ENCODE data around the gene ALDH16A1.

ALDH16A1 gene

DNA sequence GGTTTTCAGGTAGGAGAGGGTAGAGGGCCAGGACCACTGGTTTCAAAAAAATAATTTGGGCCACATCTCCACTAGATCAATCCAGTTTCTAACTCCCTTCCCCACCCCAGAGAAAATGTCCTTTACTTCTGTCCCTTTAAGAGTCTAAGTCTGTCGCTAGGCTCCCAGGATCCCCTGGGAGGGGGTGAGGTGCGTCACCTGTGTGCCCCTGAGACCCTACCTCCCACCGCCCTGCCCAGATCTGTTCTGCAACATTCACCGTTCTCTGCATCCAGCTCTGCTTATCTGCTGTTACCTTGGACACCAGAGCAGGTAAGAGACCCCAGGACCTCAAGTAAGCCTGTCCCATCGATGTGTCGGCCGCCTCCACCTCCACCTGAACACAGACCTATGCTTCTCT lies 27.8 kb upstream of the ALDH16A1 start, which contains the start of gene GFY:
GFY (plus strand) TSS at position 211 of the 400 bp plus-strand sequence. CDS start 1,043 bp downstream, outside the sequence.
- Histone ChIP-seq H3K4me3 (ENCODE audit: low read length) (peak within 1 kb of the TSS; percentile 39), H3K4me1 (ENCODE audit: insufficient read depth, low read length) (peaks cover 24% of the 10 kb centered on the region; the same call in 1 of the 2 replicates), H3K9ac (ENCODE audit: low read depth, low read length) (no peak within 1 kb of the TSS), H3K27me3 (ENCODE audit: insufficient read depth, low read length) (peaks cover 88% of the 10 kb centered on the region), H3K9me3 (ENCODE audit: insufficient read depth, low read depth, low read length) (no peaks in the 10 kb centered on the region), H3K27ac (ENCODE audit: low read depth, low read length) (no peak within 1 kb of the TSS), H3K36me3 (ENCODE audit: insufficient read depth, low read length) (no peaks in the 10 kb centered on the region)
- WGBS: 34% methylated on average over 7 of the region's 7 CpGs

- H3K9me3 ChIP-seq (ENCODE audit: insufficient read depth, low read depth, low read length): no peaks in the 10 kb centered on the region
- peaks cover 18% of the 10 kb centered on the region; the same call in 1 of the 2 replicates for H3K4me1 ChIP-seq (ENCODE audit: insufficient read depth, low read length)
- WGBS: 3% methylated on average over 30 of the region's 30 CpGs
- H3K27ac ChIP-seq (ENCODE audit: low read depth, low read length): no peak overlapping the region
- peaks cover 91% of the 10 kb centered on the region for H3K27me3 ChIP-seq (ENCODE audit: insufficient read depth, low read length)
- H3K9ac ChIP-seq (ENCODE audit: low read depth, low read length): no peak overlapping the region
- peak overlapping the region; percentile 39 for H3K4me3 ChIP-seq (ENCODE audit: low read length)
- H3K36me3 ChIP-seq (ENCODE audit: insufficient read depth, low read length): no peaks in the 10 kb centered on the region
These were observed 27.0 kb upstream of the ALDH16A1 start for GRCh38 chr19:49425922-49426592.

- peaks cover 18% of the 10 kb centered on the region; the same call in 1 of the 2 replicates for H3K4me1 ChIP-seq (ENCODE audit: insufficient read depth, low read length)
- WGBS: 65% methylated on average over 12 of the region's 12 CpGs
- H3K27ac ChIP-seq (ENCODE audit: low read depth, low read length): no peak overlapping the region
- H3K9me3 ChIP-seq (ENCODE audit: insufficient read depth, low read depth, low read length): no peaks in the 10 kb centered on the region
- H3K27me3 ChIP-seq (ENCODE audit: insufficient read depth, low read length): peaks cover 91% of the 10 kb centered on the region
- H3K9ac ChIP-seq (ENCODE audit: low read depth, low read length): no peak overlapping the region
- H3K36me3 ChIP-seq (ENCODE audit: insufficient read depth, low read length): no peaks in the 10 kb centered on the region
- no peak overlapping the region for H3K4me3 ChIP-seq (ENCODE audit: low read length)
These were observed 25.7 kb upstream of the ALDH16A1 start for GRCh38 chr19:49427339-49427738.

DNA sequence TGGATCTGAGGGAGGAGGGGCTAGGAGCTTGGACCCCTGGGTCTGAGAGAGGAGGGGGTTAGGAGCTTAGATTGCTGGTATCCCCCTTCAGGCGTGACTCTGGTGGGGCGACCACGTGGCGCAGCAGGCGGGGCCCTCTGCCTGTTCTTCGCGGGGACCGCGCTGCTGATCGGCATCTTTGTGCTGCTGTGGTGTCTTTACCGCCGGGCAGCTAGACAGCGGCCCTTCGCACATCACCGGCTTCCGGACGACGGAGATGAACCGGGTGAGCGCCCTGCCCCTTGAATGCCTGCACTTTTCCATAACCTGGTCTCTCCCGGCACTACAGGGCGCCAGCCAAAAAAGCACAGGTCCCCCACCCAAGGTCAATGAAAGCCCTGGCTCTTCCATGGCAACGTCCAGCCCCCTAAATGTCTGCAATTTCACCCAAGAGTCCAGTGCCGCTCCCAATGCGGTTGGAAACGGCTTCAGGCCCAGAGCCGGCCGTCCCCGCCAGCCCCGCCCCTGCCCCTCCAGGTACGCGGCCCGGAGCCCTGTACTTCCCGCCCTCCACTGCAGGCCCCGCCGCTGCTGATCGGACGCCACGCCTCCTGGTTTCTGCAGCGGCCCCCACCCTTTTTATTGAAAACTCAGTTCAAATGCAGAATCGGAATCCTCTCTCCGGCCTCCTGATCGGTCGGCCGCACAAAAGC lies 25.0 kb upstream of the ALDH16A1 start:
- H3K4me1 ChIP-seq (ENCODE audit: insufficient read depth, low read length): peaks cover 18% of the 10 kb centered on the region; the same call in 1 of the 2 replicates
- peak overlapping the region; percentile 51; the same call in 1 of the 2 replicates for H3K9ac ChIP-seq (ENCODE audit: low read depth, low read length)
- WGBS: 1% methylated on average over 45 of the region's 45 CpGs
- no peaks in the 10 kb centered on the region for H3K9me3 ChIP-seq (ENCODE audit: insufficient read depth, low read depth, low read length)
- H3K4me3 ChIP-seq (ENCODE audit: low read length): peak overlapping the region; percentile 52
- H3K36me3 ChIP-seq (ENCODE audit: insufficient read depth, low read length): no peaks in the 10 kb centered on the region
- H3K27ac ChIP-seq (ENCODE audit: low read depth, low read length): no peak overlapping the region; the same call in 1 of the 2 replicates
- peaks cover 91% of the 10 kb centered on the region for H3K27me3 ChIP-seq (ENCODE audit: insufficient read depth, low read length)

DNA sequence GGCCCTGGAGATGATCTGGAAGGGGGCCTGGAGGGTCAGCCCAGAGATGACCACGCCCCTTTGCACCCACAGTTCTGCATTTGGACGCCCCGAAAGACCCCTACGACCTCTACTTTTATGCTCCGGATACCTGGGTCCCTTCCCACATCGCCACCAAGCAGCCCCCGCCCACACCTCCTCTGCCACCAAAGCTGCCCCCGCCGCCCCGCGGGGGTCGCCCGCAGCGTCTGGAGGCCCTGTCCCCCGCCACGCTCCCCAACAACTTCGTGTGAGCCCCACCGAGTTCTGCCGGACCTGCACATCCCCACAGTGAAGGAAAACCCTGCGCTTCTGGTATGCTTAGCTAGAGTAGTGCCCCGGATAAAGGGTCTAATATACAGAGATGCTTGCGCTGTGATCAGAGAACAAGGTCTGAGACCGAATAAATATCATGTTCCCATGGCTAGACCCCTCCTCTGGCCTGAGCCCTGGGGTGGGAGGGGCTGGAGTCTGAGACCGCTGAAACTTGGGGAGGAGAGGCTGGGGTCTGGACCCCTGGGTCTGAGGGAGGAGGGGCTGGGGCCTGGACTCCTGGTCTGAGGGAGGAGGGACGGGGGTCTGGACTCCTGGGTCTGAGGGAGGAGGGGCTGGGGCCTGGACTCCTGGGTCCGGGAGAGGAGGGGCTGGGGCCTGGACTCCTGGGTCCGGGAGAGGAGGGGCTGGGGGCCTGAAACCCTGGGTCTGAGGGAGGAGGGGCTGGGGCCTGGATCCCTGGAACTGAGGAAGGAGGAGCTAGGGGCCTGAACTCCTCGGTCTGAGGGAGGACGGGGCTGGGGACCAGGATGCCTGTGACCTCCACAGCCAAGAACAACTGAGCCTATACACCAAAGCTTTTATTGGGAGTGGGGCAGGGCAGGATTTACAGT lies 24.2 kb upstream of the ALDH16A1 start:
- H3K9ac ChIP-seq (ENCODE audit: low read depth, low read length): no peak overlapping the region
- H3K36me3 ChIP-seq (ENCODE audit: insufficient read depth, low read length): no peaks in the 10 kb centered on the region
- H3K27me3 ChIP-seq (ENCODE audit: insufficient read depth, low read length): peaks cover 91% of the 10 kb centered on the region
- peak overlapping the region; percentile 52 for H3K4me3 ChIP-seq (ENCODE audit: low read length)
- H3K4me1 ChIP-seq (ENCODE audit: insufficient read depth, low read length): peaks cover 19% of the 10 kb centered on the region; the same call in 1 of the 2 replicates
- H3K27ac ChIP-seq (ENCODE audit: low read depth, low read length): no peak overlapping the region
- no peaks in the 10 kb centered on the region for H3K9me3 ChIP-seq (ENCODE audit: insufficient read depth, low read depth, low read length)
- WGBS: 14% methylated on average over 29 of the region's 29 CpGs

DNA sequence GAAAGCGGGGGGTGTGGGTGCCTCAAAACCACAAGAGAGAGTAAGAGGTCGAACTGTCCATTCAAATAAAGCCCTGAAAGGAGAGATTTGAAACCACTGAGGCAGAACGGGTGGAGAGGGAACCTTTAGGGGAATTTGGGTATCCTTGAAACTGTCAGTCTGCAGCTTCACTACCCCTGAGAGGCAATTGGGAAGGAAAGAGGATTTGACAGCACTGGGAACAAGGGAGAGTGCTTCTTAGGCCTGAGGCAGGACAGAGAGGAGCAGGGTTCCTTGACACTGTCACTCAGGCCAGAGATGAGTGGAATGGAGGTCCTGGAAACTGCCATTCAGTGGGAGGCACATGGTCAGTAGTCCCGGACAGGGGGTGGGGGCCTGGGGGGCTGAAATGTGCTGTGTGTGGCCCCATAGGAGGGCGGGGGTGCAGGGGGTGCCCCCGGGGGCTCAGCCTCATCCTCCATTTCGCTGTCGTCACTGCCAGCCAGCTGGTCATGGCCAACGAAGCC lies 22.8 kb upstream of the ALDH16A1 start:
- Histone ChIP-seq H3K27ac (ENCODE audit: low read depth, low read length) (no peak overlapping the region), H3K36me3 (ENCODE audit: insufficient read depth, low read length) (no peaks in the 10 kb centered on the region), H3K9ac (ENCODE audit: low read depth, low read length) (no peak overlapping the region), H3K4me1 (ENCODE audit: insufficient read depth, low read length) (peaks cover 18% of the 10 kb centered on the region; the same call in 1 of the 2 replicates), H3K9me3 (ENCODE audit: insufficient read depth, low read depth, low read length) (no peaks in the 10 kb centered on the region), H3K4me3 (ENCODE audit: low read length) (no peak overlapping the region), H3K27me3 (ENCODE audit: insufficient read depth, low read length) (peaks cover 86% of the 10 kb centered on the region)
- 76% methylated on average over 9 of the region's 9 CpGs for WGBS

DNA sequence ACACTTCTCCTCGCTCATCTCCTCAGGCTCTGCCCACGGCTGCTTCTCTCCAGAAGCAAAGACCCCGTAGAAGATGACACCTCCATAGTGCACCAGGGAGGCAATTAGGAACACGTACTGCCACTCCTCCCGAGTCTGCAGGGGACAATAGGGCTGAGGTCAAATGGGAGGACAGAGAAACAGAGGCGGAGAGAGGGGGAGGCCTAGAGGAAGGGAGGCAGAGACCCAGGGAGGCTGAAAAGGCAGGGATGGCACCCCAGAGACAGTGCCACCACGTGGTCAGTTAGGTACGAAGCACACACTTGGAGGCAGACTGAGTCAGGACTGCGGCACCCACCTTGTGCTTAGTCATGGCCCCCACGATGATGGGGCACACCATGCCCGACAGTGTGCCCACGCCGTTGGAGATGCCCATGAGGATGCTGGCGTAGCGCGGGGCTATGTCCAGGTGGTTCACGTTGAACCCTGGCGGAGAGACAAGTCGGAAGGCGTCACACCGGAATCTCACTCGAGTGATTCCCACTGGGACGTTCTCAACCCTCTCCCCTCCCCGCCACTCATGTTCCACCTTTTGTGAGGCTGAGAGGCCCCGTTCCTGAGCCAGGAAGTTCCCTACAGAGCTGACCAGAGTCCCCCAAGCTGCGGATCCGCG lies 22.2 kb upstream of the ALDH16A1 start:
- Histone ChIP-seq H3K36me3 (ENCODE audit: insufficient read depth, low read length) (no peaks in the 10 kb centered on the region), H3K9me3 (ENCODE audit: insufficient read depth, low read depth, low read length) (no peaks in the 10 kb centered on the region), H3K9ac (ENCODE audit: low read depth, low read length) (no peak overlapping the region), H3K4me1 (ENCODE audit: insufficient read depth, low read length) (peaks cover 16% of the 10 kb centered on the region; the same call in 1 of the 2 replicates), H3K27ac (ENCODE audit: low read depth, low read length) (no peak overlapping the region), H3K4me3 (ENCODE audit: low read length) (no peak overlapping the region), H3K27me3 (ENCODE audit: insufficient read depth, low read length) (peaks cover 80% of the 10 kb centered on the region)
- WGBS: 71% methylated on average over 28 of the region's 28 CpGs

- Histone ChIP-seq H3K36me3 (ENCODE audit: insufficient read depth, low read length) (no peaks in the 10 kb centered on the region), H3K27me3 (ENCODE audit: insufficient read depth, low read length) (peaks cover 79% of the 10 kb centered on the region), H3K9me3 (ENCODE audit: insufficient read depth, low read depth, low read length) (no peaks in the 10 kb centered on the region), H3K27ac (ENCODE audit: low read depth, low read length) (no peak overlapping the region), H3K4me3 (ENCODE audit: low read length) (no peak overlapping the region), H3K4me1 (ENCODE audit: insufficient read depth, low read length) (peaks cover 15% of the 10 kb centered on the region; the same call in 1 of the 2 replicates), H3K9ac (ENCODE audit: low read depth, low read length) (no peak overlapping the region)
- 71% methylated on average over 28 of the region's 29 CpGs for WGBS
These were observed 21.7 kb upstream of the ALDH16A1 start for GRCh38 chr19:49431330-49431749.

GRCh38 chr19:49432141-49433073 lies 20.6 kb upstream of the ALDH16A1 start:
- Histone ChIP-seq H3K4me1 (ENCODE audit: insufficient read depth, low read length) (peaks cover 6% of the 10 kb centered on the region; the same call in 1 of the 2 replicates), H3K4me3 (ENCODE audit: low read length) (peak overlapping the region; percentile 59), H3K9me3 (ENCODE audit: insufficient read depth, low read depth, low read length) (no peaks in the 10 kb centered on the region), H3K27me3 (ENCODE audit: insufficient read depth, low read length) (peaks cover 79% of the 10 kb centered on the region), H3K36me3 (ENCODE audit: insufficient read depth, low read length) (no peaks in the 10 kb centered on the region), H3K9ac (ENCODE audit: low read depth, low read length) (no peak overlapping the region), H3K27ac (ENCODE audit: low read depth, low read length) (no peak overlapping the region)
- 7% methylated on average over 63 of the region's 63 CpGs for WGBS
